T-helper 1 cell treated with Interleukin-12 subunit alpha and Interleukin-12 subunit beta and Interleukin-4 antibody, amounts not matched to agents 30 ng/mL and 1 ng/mL, for 36 hours (primary cell): ENCODE data around the gene ZNF512. TPM values are rescaled to one million over a fixed set of nuclear protein-coding genes. Genes with fewer than 3 reads are reported as not detected.
"Not testable (repeated sequence)": the region's sequence is repeated elsewhere in the genome, so short reads cannot be mapped to it uniquely, and the experiment has no call there.

Source experiments
- intact Hi-C: fragments of 100-400 bp; cut with micrococcal nuclease; formaldehyde crosslinking; loops from one replicate; pipeline ENCODE4 v1.15.1; 2024
- total RNA-seq: library from RNA; stranded (reverse); gene quantifications from 2 replicates; pipeline ENCODE4 v1.2.3, GENCODE V29; 2022

ZNF512 gene
- total RNA-seq, 1 donor from 2014 or later, result 39.1 TPM

DNA sequence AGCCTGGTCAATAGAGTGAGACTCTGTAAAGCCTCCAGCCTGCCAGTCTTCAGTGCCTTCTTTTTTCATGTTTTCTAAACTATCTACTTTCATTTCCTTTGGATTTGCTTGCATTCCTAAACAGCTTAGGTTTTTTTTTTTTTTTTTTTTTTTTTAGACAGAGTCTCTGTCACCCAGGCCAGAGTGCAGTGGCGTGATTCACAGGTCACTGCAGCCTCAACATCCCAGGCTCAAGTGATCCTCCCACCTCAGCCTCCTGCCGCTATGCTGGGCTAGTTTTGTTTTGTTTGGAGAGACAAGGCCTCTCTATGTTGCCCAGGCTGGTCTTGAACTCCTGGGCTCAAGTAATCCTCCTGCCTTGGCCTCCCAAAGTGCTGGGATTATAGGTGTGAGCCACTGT lies 47.4 kb downstream of the ZNF512 start:
- intact Hi-C loops, result not testable (repeated sequence)

DNA sequence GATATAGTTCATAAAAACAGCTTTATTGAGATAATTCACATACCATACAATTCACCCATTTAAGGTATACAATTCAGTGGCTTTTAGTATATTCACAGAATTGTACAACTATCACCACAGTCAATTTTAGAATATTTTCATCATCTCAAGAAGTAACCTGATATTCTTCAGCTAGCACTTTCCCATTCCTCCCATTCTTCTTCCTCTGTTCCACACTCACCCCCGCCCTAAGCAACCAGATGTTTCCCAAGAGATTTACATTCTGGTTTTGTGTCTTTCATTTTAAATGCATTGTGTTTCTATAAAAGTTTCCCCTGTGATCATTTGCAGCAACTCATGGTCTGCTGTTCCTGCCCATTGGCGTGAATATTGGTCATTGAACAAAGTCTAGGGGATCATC lies 51.4 kb downstream of the ZNF512 start:
- intact Hi-C loops, result no loop called here

DNA sequence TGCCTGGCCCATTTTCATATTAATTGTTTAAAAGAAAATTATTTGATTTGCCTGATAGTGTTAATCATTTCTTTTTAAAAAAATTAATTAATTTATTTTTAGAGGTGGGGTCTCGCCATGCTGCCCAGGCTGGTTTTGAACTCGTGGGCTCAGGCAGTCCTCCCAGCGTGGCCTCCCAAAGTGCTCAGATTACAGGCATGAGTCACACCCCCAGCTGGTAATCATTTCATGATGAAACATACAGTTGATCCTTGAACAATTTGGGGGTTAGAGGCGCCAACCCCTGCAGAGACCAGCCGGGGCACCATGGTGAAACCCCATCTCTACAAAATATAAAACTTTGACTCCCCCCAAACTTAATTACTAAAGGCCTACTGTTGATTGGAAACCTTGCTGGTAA lies 53.9 kb downstream of the ZNF512 start:
- intact Hi-C loops, result no loop called here

DNA sequence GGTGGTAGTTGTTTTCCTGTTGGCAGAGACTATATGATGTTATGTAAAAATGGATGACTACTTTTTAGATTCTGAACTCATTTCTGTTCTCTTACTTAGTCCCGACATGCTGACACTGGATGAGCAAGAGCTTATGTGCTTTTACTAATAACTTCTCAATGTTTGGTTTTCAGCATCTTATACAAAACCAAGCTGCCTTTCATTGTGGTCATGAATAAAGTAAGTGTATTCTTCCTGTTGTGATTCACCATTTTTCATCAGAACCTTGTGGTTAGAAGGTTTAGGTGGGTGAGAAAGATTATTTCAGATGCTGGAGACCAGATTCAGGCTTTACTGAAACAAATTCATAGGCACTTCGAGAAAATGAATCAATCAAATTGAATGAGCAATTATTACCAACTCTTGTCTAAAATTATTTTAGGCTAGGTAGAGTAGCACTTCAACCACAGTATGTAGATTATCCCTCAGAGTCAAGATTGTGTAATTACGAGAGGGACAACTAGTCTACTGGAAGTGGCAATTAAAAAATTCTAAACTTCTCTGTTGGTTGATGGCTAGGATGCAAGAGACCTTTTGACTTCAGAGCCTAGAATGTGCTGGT lies 55.3 kb downstream of the ZNF512 start:
- intact Hi-C loops, result loop anchor here (1.0 to 2.0 kb wide), 3 partner anchors 9 to 55 kb away; partner anchors contain the start of genes CCDC121, GPN1 and ZNF512

DNA sequence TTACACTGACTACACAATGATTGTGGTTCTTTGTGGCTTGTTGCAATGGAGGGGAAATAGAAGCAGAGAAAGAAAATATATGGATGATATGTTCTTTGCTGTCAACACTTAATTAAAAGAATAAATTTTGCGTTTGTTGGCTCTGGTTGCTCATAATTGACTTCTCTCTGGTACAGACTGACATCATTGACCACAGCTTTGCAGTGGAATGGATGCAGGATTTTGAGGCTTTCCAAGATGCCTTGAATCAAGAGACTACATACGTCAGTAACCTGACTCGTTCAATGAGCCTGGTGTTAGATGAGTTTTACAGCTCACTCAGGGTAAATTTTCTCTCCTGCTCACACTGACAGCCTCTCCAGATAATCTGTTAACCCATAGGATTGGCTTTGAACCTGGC lies 55.9 kb downstream of the ZNF512 start:
- intact Hi-C loops, result loop anchor here (1.0 to 2.0 kb wide), 3 partner anchors 9 to 56 kb away; partner anchors contain the start of genes CCDC121, GPN1 and ZNF512

DNA sequence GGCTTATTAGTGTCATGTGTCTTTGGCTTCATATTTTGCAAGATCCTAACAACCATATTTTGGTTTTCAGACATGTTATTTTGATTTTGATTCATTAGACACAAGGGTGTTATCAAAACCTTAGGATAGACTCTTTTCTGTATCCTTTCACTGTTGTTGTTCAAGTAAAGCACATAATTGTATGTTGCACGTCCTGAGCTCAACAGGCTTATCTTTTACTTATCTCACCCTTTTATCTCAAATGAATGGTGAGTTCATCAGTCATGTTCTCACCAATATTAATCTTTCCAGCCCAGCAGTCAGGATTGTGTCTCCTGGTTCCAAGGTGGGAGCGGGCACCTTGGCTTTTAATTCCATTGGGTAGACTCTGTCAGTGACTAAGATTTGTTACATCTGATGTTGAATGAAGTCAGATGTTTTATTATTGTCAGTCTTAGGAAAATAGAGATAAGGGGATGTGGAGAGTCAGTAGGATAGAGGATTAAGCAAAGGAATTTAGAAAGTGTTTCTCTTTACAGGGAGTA lies 57.9 kb downstream of the ZNF512 start:
- intact Hi-C loops, result no loop called here

DNA sequence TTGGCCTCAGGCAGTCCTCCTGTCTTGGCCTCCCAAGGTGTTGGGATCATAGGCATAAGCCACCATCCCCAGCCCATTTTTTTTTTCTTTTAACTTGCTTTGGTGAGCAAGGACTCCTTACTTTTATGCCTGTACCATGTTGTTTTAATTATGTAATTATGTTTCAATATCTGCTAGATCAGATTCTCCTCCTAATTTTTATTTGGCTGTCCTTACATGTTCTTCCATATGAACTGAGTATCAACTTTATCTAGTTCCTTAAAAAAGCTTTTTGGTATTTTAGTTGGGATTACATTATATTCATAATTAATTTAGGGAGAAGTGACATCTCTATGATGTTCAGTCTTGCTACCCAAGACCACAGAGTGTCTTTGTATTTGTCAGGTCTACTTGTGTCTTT lies 62.4 kb downstream of the ZNF512 start:
- intact Hi-C loops, result no loop called here

DNA sequence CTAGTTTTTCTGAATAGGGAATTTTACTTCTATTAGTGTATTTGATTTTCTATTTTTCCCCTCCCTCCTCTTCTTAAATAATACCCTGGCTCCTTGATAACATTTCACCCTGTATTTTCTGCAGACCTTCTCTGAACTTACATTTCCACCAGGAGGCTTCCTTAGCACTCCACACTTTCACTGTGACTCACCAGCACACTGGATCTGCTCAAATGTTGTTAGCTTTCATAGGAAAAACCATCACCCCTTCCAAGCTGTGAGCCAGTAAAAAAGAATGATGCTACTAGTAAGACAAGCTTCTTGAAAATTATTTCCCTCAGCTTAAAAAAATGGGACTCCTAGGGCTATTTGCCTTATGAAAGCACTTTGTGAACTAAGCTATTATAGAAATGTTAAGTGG lies 64.4 kb downstream of the ZNF512 start:
- intact Hi-C loops, result no loop called here

DNA sequence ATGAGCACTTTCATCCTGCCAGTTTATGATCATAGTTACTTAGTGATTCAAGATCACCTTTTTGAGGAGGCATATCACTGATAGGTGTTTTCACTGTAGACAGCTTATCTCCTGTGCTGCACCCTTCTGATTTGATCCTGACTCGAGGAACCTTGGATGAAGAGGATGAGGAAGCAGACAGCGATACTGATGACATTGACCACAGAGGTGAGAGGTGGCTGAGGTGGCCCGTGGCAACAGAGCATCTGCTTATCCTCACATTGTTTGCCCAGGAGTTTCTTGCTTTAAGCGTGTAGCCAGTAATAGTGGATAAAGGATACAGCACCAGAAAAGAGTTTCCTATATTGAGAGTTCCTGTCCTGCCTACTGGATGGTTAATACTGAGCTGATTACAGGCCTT lies 64.9 kb downstream of the ZNF512 start:
- intact Hi-C loops, result no loop called here

DNA sequence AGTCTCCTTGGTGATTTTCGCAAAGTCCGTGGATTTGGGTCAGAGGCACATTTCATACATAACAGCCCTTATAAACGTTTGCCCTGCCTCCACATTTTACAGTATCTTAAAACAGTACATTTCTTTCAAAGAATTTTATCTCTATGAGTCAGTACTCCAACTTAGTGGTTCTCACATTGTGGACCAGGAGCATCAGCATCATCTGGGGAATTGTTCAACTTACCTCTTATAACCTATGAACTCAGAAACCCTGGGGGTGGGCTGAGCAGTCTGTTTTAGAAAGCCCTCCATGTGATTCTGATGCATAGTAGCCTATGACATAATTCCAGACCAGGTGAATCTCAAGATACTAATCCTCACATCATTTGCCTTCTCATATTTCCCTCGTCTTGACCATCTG lies 68.2 kb downstream of the ZNF512 start:
- intact Hi-C loops, result no loop called here

DNA sequence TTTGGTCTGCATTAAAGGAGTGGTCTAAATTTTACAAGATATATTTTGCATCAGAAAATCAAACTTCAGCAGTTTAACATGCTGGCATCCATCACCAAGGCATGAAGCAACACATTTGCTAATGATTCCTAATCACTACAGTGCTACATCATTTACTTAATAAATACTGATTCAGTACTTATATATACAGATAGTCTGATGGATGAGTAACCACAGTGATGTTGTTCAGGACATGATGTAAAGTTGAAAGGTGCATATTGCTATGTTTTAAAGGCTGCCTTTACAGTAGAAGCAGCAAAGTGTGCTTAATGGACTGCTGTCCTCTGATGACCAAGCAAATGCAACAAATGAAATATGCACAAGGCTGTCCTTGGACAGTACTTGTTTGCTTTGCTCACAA lies 69.5 kb downstream of the ZNF512 start:
- intact Hi-C loops, result no loop called here

DNA sequence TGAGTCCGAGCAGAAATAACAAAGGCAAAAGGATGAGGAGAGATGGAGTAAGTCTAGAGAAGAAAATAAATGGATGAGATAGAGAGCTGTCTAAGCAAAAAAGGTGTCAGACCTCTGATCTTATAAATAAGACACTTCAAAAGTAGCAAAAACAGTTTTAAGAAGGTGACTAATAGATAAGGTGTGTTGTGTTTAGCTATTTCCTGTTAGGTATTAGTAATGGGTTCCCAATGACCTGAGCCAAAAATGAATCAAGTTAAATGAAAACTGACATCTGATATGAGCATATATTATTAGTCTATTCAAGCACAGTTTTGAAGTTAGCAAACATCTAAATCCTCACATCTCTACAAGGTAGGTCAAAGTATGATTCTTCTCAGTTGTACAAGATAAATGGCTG lies 69.9 kb downstream of the ZNF512 start:
- intact Hi-C loops, result no loop called here

DNA sequence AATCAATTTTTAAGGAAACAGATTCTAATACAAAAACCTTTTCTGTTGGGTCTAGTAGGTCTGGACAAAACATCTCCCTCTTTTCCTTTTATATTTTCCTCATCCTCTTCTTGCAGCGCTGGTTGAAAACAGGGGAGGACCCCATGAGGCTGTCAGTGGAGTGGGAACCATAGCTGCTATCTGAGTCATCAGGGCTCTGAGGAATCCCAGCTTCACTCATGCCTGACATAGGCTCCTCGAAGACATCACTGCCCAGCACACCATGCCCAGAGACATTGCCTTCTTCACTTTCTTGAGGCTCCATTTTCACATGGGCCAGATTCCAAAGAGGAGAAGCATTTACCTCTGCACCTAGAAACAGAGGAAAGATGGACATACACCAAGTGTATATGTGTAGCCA lies 70.6 kb downstream of the ZNF512 start:
- intact Hi-C loops, result no loop called here

DNA sequence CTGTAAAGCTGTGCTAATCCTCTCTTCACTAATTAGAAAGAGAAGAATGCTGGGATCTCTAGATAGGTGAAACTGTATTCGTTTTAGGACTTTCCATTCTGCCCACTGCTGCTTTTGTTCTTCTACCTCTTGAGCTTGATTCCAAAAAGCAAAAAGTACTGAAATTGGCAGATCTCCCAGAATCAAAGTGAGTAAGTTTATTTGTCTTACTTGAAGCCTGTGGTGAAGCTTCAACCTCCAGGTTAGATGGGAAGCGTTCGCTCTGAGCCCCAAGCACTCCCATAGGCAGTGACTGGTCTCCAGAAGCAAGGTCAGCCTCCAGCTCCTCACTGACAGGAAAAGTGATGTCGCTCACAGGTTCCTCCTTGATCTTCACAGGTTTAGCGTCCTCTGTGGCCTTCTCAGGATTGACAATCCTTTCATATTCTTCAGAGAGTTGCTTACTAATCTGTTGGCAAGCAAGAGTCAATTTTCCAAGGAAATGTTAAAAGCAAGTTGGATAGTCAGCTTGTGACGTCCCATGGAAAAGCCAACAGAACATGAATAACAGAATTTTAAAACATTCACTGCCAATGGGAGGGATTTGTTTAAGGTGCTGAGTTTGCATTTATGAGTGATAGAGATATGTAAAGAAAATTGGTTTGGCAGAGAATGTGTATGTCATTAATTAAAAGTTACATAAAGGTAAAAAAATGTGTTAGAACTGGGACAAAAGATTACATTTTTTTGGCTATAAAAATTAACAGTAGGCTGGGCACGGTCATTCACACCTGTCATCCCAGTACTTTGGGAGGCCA lies 72.5 kb downstream of the ZNF512 start:
- intact Hi-C loops, result no loop called here

DNA sequence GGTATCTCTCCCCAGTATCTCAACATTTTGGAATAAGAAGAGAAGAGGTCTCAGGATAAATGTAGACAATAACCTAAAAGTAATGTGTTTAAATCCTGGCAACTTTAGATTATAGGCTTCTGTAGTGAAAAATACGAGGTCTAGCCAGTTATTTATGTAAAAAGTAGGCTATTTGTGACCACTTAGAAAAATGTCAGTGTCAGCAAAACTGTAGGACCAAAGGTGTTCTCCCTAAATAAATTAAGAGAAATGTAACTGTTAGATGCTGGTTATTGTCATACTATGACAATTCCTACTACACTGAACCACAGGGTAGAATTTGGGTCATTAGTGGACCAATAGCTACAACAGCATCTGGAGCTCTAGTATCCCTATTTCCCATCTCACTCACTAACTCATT lies 78.5 kb downstream of the ZNF512 start:
- intact Hi-C loops, result loop anchor here (5.0 to 10.0 kb wide), 2 partner anchors 529 to 577 kb away; partner anchors contain the start of genes KHK and PREB

DNA sequence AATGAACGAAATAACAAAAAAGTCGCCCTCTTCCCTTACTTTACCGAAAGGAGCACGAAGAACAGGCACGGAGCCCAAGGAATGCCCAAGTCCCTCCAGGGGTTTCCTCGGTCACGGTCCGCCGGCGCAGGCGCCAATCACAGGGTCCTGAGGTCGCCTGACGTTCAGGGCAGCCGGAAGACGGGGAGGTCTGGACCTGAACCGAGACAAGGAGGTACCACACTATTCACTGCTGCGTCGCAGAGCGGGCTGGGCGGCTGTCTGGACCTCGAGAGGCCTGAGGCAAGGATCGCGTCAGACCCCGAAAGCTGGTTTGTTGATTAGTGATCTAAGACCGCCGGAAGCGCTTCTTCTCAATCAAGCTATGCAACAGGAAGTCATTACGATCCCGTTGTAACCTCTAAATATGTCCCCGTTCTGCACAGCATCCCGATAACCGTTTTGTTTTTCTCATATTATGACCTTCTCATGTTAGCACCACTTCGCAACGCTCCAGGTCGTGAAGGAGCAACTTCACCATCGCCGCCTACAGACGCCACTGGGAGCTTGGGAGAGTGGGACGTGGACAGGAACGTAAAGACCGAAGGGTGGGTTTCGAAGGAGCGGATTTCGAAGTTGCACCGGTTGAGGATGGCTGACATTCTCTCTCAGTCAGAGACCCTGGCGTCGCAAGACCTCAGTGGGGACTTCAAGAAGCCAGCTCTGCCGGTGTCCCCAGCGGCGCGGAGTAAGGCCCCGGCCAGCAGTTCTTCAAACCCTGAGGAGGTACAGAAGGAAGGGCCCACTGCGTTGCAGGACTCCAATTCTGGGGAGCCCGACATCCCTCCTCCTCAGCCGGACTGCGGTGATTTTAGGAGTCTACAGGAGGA lies 80.7 kb downstream of the ZNF512 start, which contains the start of the genes SLC4A1AP and SUPT7L:
Gene SLC4A1AP, plus strand, starts transcription at position 605 of the 869 bp plus-strand sequence. Its CDS starts 26 bp downstream, at position 631.
Gene SUPT7L, minus strand, starts transcription at position 330 of the 869 bp plus-strand sequence. CDS start 1,422 bp downstream, outside the sequence.
- intact Hi-C loops, result loop anchor here (1.0 to 10.0 kb wide), 12 partner anchors 20 to 579 kb away; partner anchors contain the start of genes CCDC121, GPN1, GTF3C2 and IFT172

DNA sequence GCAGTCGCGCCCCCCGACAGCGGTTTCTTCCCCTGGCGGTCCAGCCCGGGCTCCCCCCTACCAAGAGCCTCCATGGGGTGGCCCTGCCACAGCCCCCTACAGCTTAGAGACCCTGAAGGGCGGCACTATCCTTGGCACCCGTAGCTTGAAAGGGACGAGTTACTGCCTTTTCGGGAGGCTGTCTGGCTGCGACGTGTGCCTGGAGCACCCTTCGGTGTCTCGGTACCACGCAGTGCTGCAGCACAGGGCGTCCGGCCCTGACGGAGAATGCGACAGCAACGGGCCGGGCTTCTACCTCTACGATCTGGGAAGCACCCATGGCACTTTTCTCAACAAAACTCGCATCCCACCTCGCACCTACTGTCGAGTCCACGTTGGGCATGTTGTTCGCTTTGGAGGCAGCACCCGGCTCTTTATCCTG lies 81.3 kb downstream of the ZNF512 start:
- intact Hi-C loops, result loop anchor here (5.0 to 10.0 kb wide), 2 partner anchors 532 to 579 kb away; partner anchors contain the start of genes KHK and PREB

DNA sequence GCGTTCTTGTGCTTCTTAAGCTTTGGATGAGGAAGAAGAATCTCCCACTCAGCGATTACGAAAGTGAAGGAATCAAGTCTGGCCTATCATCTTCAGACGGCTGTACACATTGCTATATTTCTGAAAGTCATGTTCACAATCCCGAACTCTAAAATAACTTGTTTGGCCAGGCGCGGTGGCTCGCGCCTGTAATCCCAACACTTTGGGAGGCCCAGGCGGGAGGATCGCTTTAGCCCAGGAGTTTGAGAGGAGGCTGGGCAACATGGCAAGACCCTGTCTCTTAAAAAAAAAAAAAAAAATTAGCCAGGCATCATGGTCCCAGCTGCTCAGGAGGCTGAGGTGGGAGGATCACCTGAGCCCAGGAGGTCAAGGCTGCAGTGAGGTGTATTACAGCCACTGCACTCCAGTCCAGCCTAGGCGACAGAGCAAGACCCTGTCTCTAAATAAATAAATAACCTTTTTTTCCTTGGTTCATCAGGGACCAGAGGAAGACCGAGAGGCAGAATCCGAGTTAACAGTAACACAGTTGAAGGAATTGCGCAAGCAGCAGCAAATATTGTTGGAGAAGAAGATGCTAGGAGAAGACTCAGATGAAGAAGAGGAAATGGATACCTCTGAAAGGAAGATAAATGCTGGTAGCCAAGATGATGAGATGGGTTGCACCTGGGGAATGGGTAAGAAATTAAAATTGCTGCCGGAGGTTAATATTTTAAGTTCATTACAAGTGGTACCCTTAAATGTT lies 82.0 kb downstream of the ZNF512 start:
- intact Hi-C loops, result loop anchor here (5.0 to 10.0 kb wide), 2 partner anchors 532 to 580 kb away; partner anchors contain the start of genes KHK and PREB

DNA sequence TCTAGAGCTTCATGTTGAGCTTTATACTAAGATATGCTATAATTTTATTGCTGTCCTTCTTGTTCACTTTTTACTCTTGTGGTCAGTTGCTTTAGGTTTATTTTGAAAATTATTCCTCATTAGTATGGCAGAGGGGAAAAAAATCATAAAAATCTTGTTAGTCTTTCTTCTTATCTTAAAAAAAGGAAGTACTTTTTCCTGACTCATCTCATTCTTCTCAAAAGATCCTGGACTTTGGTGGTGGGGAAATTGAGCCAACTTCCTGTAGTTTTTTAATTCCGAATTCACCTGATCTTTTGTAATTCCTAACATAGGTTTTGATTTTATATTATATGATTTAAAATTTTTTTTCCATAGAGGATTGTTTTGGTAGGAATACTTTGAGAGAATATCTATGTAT lies 84.6 kb downstream of the ZNF512 start:
- intact Hi-C loops, result loop anchor here (10.0 kb wide), 1 partner anchor 583 kb away; the partner anchor contains the start of gene KHK

DNA sequence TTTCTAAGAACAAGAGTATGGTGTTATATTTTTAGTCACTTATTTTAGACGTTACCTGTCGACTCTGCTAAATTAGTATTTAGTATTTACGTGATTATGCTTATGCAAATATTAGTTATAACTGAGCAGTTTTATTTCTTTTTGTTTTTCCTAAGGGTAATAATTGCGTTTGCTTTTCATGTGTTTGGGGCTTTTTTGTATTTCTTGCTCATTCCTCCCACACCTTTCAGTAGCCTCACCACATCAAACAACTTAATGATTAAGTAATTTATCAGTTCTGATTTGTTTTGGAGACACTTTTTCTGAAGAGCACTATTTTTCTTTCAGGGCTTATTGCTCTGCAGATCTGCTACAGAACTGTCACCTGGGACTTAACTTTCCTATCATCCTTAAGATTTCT lies 88.4 kb downstream of the ZNF512 start:
- intact Hi-C loops, result no loop called here
